GM20000 (cell line): Measurements from ENCODE around the gene SMARCC2.
"Not testable (repeated sequence)": the region's sequence is repeated elsewhere in the genome, so short reads cannot be mapped to it uniquely, and the experiment has no call there.

Experiments used
- DNase-seq: peaks from one replicate; pipeline ENCODE4 v3.0.0; 2012; ENCODE audit warnings: low spot score
- TF ChIP-seq, protein P1 (sequence below): IDR thresholded peaks from 2 replicates; pipeline ENCODE4 v1.5.1; 2012; ENCODE audit warnings: mild to moderate bottlenecking, control low read depth; ENCODE audit errors: extremely low read depth, missing control alignments

Gene SMARCC2

DNA sequence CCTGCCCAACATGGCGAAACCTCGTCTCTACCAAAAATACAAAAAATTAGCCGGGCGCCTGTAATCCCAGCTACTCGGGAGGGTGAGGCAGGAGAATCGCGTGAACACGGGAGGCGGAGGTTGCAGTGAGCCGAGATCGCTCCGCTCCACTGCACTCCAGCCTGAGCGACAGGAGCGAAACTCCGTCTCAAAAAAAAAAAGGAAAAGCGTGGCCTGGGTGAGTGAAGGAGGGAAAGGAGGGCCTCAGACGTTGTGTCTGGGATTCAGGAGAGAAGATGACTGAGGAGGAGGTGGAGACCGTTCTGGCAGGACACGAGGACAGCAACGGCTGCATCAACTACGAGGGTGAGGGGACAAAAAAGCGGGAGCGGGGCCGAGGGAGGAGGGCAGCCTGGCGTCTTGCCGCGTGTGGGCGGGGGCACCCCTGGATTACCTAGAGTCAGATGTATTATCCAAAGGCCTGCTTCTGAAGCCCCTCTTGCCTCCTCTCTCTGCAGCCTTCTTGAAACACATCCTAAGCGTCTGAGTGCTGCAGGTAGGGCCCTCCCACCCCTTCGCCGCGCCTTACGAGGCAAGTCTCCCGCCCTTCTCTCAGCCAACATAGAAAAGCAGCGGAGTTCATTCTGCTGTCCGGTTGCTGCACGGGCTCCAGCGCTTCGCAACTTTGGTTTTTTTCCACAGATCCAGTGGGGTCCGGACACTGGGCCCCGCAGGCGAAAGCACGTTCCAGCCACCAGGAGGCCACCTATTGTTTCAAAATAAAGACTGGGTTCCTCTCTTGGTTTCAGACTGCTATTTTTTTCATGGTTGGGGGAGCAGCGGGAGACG, 31.9 kb downstream of the SMARCC2 start:
- TF ChIP-seq, protein P1, sequence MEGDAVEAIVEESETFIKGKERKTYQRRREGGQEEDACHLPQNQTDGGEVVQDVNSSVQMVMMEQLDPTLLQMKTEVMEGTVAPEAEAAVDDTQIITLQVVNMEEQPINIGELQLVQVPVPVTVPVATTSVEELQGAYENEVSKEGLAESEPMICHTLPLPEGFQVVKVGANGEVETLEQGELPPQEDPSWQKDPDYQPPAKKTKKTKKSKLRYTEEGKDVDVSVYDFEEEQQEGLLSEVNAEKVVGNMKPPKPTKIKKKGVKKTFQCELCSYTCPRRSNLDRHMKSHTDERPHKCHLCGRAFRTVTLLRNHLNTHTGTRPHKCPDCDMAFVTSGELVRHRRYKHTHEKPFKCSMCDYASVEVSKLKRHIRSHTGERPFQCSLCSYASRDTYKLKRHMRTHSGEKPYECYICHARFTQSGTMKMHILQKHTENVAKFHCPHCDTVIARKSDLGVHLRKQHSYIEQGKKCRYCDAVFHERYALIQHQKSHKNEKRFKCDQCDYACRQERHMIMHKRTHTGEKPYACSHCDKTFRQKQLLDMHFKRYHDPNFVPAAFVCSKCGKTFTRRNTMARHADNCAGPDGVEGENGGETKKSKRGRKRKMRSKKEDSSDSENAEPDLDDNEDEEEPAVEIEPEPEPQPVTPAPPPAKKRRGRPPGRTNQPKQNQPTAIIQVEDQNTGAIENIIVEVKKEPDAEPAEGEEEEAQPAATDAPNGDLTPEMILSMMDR, result peak; percentile 26
- DNase-seq, result peak; percentile 75

DNA sequence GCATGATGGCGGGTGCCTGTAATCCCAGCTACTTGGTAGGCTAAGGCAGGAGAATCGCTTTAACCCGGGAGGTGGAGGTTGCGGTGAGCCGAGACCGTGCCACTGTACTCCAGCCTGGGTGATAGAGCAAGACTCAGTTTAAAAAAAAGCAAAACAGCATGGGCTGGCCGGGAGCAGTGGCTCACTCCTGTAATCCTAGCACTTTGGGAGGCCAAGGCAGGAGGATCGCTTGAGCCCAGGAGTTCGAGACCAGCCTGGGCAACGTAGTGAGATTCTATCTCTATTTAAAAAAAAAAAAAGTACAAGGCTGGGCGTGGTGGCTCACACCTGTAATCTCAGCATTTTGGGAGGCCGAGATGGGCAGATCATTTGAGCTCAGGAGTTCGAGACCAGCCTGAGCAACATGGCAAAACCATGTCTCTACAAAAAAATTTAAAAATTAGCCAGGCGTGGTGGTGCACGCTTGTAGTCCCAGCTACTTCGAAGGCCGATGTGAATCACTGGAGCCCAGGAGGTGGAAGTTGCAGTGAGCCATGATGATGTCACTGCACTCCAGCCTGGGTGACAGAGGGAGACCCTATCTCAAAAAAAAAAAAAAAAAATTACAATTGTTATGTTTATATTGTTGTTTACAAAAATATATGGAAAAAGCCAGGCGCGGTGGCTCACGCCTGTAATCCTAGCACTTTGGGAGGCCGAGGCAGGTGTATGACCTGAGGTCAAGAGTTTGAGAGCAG, 32.7 kb downstream of the SMARCC2 start:
- not testable (repeated sequence) for DNase-seq

DNA sequence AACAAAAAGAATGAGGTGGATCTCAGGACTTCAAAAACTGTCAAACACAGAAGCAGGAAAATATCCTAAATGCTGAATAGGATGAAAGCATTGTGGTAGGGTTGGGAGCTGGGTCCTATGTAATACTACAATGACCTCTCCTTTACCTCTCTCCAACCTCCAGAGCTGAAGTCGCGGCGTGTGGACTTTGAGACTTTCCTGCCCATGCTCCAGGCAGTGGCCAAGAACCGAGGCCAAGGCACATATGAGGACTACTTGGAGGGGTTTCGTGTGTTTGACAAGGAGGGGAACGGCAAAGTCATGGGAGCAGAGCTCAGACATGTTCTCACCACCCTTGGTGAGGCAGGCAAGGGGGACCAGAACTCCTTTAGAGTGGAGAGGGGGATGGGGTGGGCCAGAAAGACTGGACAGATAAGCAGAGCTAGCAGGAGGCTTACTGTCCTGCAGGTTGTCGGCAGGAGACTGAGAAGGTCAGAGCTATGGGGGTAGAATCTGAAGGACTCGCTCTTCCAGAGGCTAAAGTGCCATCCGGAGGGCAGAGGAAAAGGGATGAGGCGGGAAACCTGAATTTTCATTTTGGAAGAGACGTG, 33.9 kb downstream of the SMARCC2 start:
- DNase-seq, result no peak
- TF ChIP-seq, protein P1, result no peak

DNA sequence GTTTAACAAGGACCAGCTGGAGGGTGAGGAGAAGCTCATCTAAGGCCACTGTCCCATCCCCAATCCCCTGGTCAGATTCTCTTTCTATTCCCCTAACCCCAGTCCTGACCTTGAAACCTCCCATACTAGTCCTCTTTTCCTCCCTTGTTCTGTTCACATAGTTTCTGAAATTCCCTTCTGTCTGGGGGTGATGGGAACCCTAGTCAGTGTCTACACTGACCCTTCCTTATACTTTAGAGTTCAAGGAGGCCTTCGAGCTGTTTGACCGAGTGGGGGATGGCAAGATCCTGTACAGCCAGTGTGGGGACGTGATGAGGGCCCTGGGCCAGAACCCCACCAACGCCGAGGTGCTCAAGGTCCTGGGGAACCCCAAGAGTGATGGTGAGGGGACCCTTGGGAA, 34.5 kb downstream of the SMARCC2 start:
- DNase-seq, result no peak
- TF ChIP-seq, protein P1, result no peak

DNA sequence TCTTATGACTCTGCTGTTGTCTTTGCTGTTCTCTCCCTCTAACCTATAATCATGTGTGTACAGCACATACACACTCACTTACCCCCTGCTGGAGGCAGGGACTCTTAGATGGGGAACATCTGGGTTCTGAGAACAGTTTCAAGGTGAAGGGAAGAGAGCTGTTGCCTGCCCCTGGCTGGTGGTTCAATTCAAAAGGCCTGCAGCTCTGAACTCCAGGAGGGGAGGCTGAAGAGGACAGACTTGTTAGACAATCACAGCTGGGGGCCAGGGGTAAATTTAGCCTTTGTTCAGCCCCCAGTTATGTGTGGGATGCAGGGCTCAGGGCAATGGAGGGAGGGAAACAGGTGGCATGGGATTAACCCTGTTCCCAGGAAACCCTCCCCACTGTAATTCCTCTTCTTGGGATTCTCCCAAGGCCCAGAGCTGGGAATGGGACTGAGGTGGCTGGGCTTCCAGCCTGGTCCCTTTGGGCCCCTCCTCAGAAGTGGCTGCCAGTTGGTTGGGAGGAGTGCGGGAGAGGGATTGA, 35.0 kb downstream of the SMARCC2 start:
- TF ChIP-seq, protein P1, result no peak
- no peak for DNase-seq

DNA sequence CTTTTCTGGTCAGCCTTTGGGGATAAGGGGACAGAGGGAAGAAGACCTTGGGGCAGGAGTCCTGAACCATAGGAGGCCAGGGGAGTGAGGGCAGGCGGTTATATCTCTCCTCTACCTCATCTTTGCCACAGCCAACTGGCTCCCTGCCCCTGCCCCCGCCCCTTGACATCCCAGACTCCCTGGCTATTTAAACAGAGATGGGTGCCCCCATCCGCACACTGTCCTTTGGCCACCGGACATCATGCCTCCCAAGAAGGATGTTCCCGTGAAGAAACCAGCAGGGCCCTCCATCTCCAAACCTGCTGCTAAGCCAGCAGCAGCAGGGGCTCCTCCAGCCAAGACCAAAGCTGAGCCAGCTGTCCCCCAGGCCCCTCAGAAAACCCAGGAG, 35.6 kb downstream of the SMARCC2 start:
- DNase-seq, result no peak

More for the DNA sequence above, 35.6 kb downstream of the SMARCC2 start:
- TF ChIP-seq, protein P1, result no peak
